Cerebellar cortex (tissue), 1 donor: Measurements from ENCODE around the gene EZH2.

ENCODE experiments used
- DNase-seq: peaks from one replicate; pipeline ENCODE4 v3.0.0-alpha.2; 2015; ENCODE audit warnings: low spot score

Gene EZH2

GRCh38 chr7:148884049-148884298 is at the start of gene EZH2:
EZH2 (minus strand) TSS chr7:148884291; CDS start chr7:148847298, 36,993 bp downstream.
- DNase-seq = no peak

GRCh38 chr7:148931470-148931869 is 47.4 kb upstream of the EZH2 start:
- DNase-seq = no peak

- no peak for DNase-seq
Measured at GRCh38 chr7:148930335-148930734, 46.2 kb upstream of the EZH2 start.

- DNase-seq = no peak
Measured at GRCh38 chr7:148929176-148929575, 45.1 kb upstream of the EZH2 start.

GRCh38 chr7:148927123-148928045 is 43.3 kb upstream of the EZH2 start:
- no peak for DNase-seq

GRCh38 chr7:148925836-148926235 is 41.7 kb upstream of the EZH2 start:
- DNase-seq = no peak

- no peak for DNase-seq
Measured at GRCh38 chr7:148924011-148924410, 39.9 kb upstream of the EZH2 start.

- DNase-seq = peak; percentile 56
Measured at GRCh38 chr7:148921806-148922205, 37.7 kb upstream of the EZH2 start.

GRCh38 chr7:148921189-148921588 is 37.1 kb upstream of the EZH2 start:
- DNase-seq = no peak

GRCh38 chr7:148919859-148920258 is 35.8 kb upstream of the EZH2 start:
- no peak for DNase-seq

- no peak for DNase-seq
Measured at GRCh38 chr7:148918058-148918596, 34.0 kb upstream of the EZH2 start.

GRCh38 chr7:148916186-148916585 is 32.1 kb upstream of the EZH2 start:
- no peak for DNase-seq

- no peak for DNase-seq
Measured at GRCh38 chr7:148915211-148915610, 31.1 kb upstream of the EZH2 start.

- no peak for DNase-seq
Measured at GRCh38 chr7:148914208-148914777, 30.2 kb upstream of the EZH2 start.

- DNase-seq = no peak
Measured at GRCh38 chr7:148912758-148913541, 28.9 kb upstream of the EZH2 start.

GRCh38 chr7:148912151-148912550 is 28.1 kb upstream of the EZH2 start:
- DNase-seq = no peak

- no peak for DNase-seq
Measured at GRCh38 chr7:148911626-148912025, 27.5 kb upstream of the EZH2 start.

GRCh38 chr7:148909568-148909967 is 25.5 kb upstream of the EZH2 start:
- DNase-seq = no peak

- DNase-seq = no peak
Measured at GRCh38 chr7:148906707-148907498, 22.8 kb upstream of the EZH2 start.

GRCh38 chr7:148905093-148905666 is 21.1 kb upstream of the EZH2 start:
- no peak for DNase-seq

- DNase-seq = no peak
Measured at GRCh38 chr7:148903504-148903903, 19.4 kb upstream of the EZH2 start.

GRCh38 chr7:148901178-148901577 is 17.1 kb upstream of the EZH2 start:
- DNase-seq = no peak
